HepG2 (cell line): ENCODE results near the gene PGAP1. TPM values are rescaled to one million over a fixed set of nuclear protein-coding genes. Genes with fewer than 3 reads are reported as not detected.

Source experiments
- ATAC-seq: fragments of 200-7000 bp; cut with Tn5 transposase; 3 replicates; pipeline ENCODE4 v1.9.1; 2020; ENCODE audit warnings: mild to moderate bottlenecking, moderate library complexity
- BruUV-seq: library from RNA; stranded (reverse); fragments of 400-500 nt; replicated peaks from 2 replicates; lab custom pipeline; 2021; lab: Mats Ljungman, UMichigan
- CTCF ChIA-PET: fragments of 300-600 bp; formaldehyde crosslinking; extraction: SDS; loops from one replicate; lab custom pipeline; 2021; ENCODE audit warnings: low total read pairs, inconsistent platforms, low intra/inter-chr PET ratio; lab: Yijun Ruan, JAX
- POLR2A ChIA-PET: fragments of 350-600 bp; sonication (Branson Sonifier 250); formaldehyde crosslinking; loops from one replicate; lab custom pipeline; 2020; ENCODE audit warnings: antibody characterized with exemption, inconsistent platforms; lab: Yijun Ruan, JAX
- DNase-seq: peaks from one replicate; pipeline ENCODE4 v3.0.0-alpha.2; 2015; ENCODE audit warnings: low spot score
- FAIRE-seq: peaks from 3 replicates; lab custom pipeline; 2011; peaks lifted over from hg19 to GRCh38; lab: Jason Lieb, UNC
- H2AFZ ChIP-seq: one replicate; pipeline ENCODE4 v1.6.1; 2011; ENCODE audit warnings: low read length, inconsistent platforms
- H3K27ac ChIP-seq: fragments of 300-600 bp; 3 replicates; pipeline ENCODE4 v1.8.0; 2011; ENCODE audit warnings: mixed run types, mild to moderate bottlenecking, mixed read lengths, low read length, inconsistent platforms; ENCODE audit not compliant: insufficient read depth; ENCODE audit errors: extremely low read length
- H3K27me3 ChIP-seq, 2 experiments: fragments of 200-600 bp in 1 of 2; 2 replicates in 1 of 2; 3 replicates in 1 of 2; pipeline versions ENCODE4 v1.6.0 to v1.8.0; 2011; ENCODE audit warnings: low read length in 2 of 2, mild to moderate bottlenecking in 2 of 2, moderate library complexity in 2 of 2, inconsistent platforms in 1 of 2; ENCODE audit not compliant: insufficient read depth in 2 of 2, control insufficient read depth in 1 of 2
- H3K36me3 ChIP-seq, 2 experiments: fragments of 200-600 bp in 1 of 2; replicated peaks in 1 of 2; 2 replicates in 1 of 2; 3 replicates in 1 of 2; pipeline versions ENCODE4 v1.5.1 to v1.8.0; 2011; ENCODE audit warnings: low read length in 2 of 2, inconsistent platforms in 1 of 2; ENCODE audit not compliant: insufficient read depth in 2 of 2, control insufficient read depth in 1 of 2
- H3K4me1 ChIP-seq: 2 replicates; pipeline ENCODE4 v1.5.1; 2012; ENCODE audit warnings: low read length, inconsistent platforms; ENCODE audit not compliant: insufficient read depth
- H3K4me2 ChIP-seq: 2 replicates; pipeline ENCODE4 v1.6.0; 2011; ENCODE audit warnings: low read depth, low read length, inconsistent platforms
- H3K4me3 ChIP-seq, 3 experiments: fragments of 200-600 bp in 1 of 3; sonication (generic), shearing (Covaris generic) in 1 of 3; replicated peaks in 1 of 3; 2 replicates each; pipeline ENCODE4 v1.5.1; 2011 to 2016; ENCODE audit warnings: low read length in 3 of 3, inconsistent platforms in 2 of 3, low read depth in 2 of 3, mild to moderate bottlenecking in 2 of 3, control low read depth in 1 of 3, mixed read lengths in 1 of 3; ENCODE audit not compliant: insufficient read depth in 1 of 3
- H3K79me2 ChIP-seq: one replicate; pipeline ENCODE4 v1.6.1; 2011; ENCODE audit warnings: low read length, inconsistent platforms; ENCODE audit not compliant: insufficient read depth
- H3K9ac ChIP-seq: 2 replicates; pipeline ENCODE4 v1.6.0; 2011; ENCODE audit warnings: mild to moderate bottlenecking, low read depth, low read length, inconsistent platforms; ENCODE audit not compliant: insufficient read depth
- H3K9me3 ChIP-seq: 2 replicates; pipeline ENCODE4 v1.5.1; 2012; ENCODE audit warnings: mild to moderate bottlenecking, low read length
- H4K20me1 ChIP-seq: 2 replicates; pipeline ENCODE4 v1.6.0; 2011; ENCODE audit warnings: inconsistent platforms, mild to moderate bottlenecking, low read length, moderate library complexity; ENCODE audit not compliant: insufficient read depth
- BHLHE40 ChIP-seq: IDR thresholded peaks from 2 replicates; pipeline ENCODE4 v1.6.1; 2011; ENCODE audit warnings: low read length, improper control_type of control experiment
- E2F2 ChIP-seq: sonication (generic); formaldehyde crosslinking; IDR thresholded peaks from 2 replicates; pipeline ENCODE4 v1.4.0; 2020; ENCODE audit warnings: missing genetic modification reagents, borderline replicate concordance
- FOXA1 ChIP-seq, 2 experiments: fragments of 450-650 bp in 1 of 2; sonication (generic) in 1 of 2; formaldehyde crosslinking in 1 of 2; IDR thresholded peaks; 2 replicates each; pipeline versions ENCODE4 v1.4.0 to v1.6.1; 2016 to 2020; ENCODE audit warnings: missing genetic modification reagents in 1 of 2
- MTA1 ChIP-seq: sonication (generic); formaldehyde crosslinking; IDR thresholded peaks from 2 replicates; pipeline ENCODE4 v1.4.0; 2020; ENCODE audit warnings: missing genetic modification reagents, mild to moderate bottlenecking, borderline replicate concordance
- PTBP1 ChIP-seq: fragments of 200-400 bp; formaldehyde crosslinking; IDR thresholded peaks from 2 replicates; pipeline ENCODE4 v1.6.1; 2018; ENCODE audit warnings: low read length, low read depth; ENCODE audit not compliant: poor library complexity, severe bottlenecking
- SP1 ChIP-seq, 2 experiments: fragments of 450-650 bp in 1 of 2; sonication (generic) in 1 of 2; formaldehyde crosslinking in 1 of 2; IDR thresholded peaks; 2 replicates each; pipeline versions ENCODE4 v1.4.0 to v1.6.1; 2016 to 2020; ENCODE audit warnings: missing genetic modification reagents in 1 of 2
- STAT6 ChIP-seq: sonication (generic); formaldehyde crosslinking; IDR thresholded peaks from 2 replicates; pipeline ENCODE4 v1.4.0; 2020; ENCODE audit warnings: missing genetic modification reagents, mild to moderate bottlenecking, borderline replicate concordance
- TMF1 ChIP-seq: sonication (generic); formaldehyde crosslinking; IDR thresholded peaks from 2 replicates; pipeline ENCODE4 v1.8.1; 2022; ENCODE audit warnings: low read depth, missing genetic modification reagents
- ZNF24 ChIP-seq: fragments of 450-650 bp; IDR thresholded peaks from 2 replicates; pipeline ENCODE4 v1.6.1; 2017; ENCODE audit warnings: antibody characterized with exemption, mild to moderate bottlenecking
- ZNF276 ChIP-seq: sonication (generic); formaldehyde crosslinking; IDR thresholded peaks from 2 replicates; pipeline ENCODE4 v1.4.0; 2020; ENCODE audit warnings: mild to moderate bottlenecking, low read depth, missing genetic modification reagents
- ZNF503 ChIP-seq: sonication (generic); formaldehyde crosslinking; IDR thresholded peaks from 2 replicates; pipeline ENCODE4 v1.4.0; 2020; ENCODE audit warnings: missing genetic modification reagents
- WGBS: methylation state at CpG from one replicate; pipeline ENCODE4 v1.1.6; 2017; ENCODE audit warnings: low lambda C conversion rate; 5-methylcytosine and 5-hydroxymethylcytosine counted together
- in situ Hi-C: cut with HindIII; loops from 2 replicates; pipeline ENCODE4 v1.10.0; 2017; ENCODE audit warnings: low pct_unique_long_range_greater_than_20kb; ENCODE audit not compliant: extremely low pct_ligation_motif_present
- intact Hi-C: fragments of 100-400 bp; cut with micrococcal nuclease; formaldehyde crosslinking; loops from one replicate; pipeline ENCODE4 v1.10.0; 2022; ENCODE audit not compliant: unreplicated experiment
- polyA plus RNA-seq, 8 experiments: library from polyadenylated mRNA; depleted of rRNA in 3 of 8; stranded (reverse) in 7 of 8; unstranded in 1 of 8; fragments of >200 nt; fragmentation: Illumina TruSeq in 4 of 8; extraction: Trizol in 4 of 8; gene quantifications; 2 replicates each; pipeline versions ENCODE4 v1.2.1 to v1.2.3, GENCODE V29; 2011 to 2016; ENCODE audit warnings: low read depth in 4 of 8, missing spikeins in 1 of 8, mixed read lengths in 1 of 8; ENCODE audit not compliant: insufficient read depth in 1 of 8
- total RNA-seq, 5 experiments: library from RNA; depleted of rRNA; stranded (reverse); fragments of >200 nt; fragmentation: Illumina TruSeq; extraction: Trizol; gene quantifications; 2 replicates each; pipeline ENCODE4 v1.2.3, GENCODE V29; 2016; ENCODE audit warnings: low read depth in 1 of 5

PGAP1 gene
- total and polyA plus RNA-seq, 2 of the 13 experiments (the other 11 are each of a cell fraction or from before 2014, with no cell fraction given) = 4.1 to 6.4 TPM

GRCh38 chr2:196954001-196954400 is 27.5 kb upstream of the PGAP1 start:
- H4K20me1 ChIP-seq = no peaks in the 10 kb centered on the region
- ChIA-PET POLR2A (no interaction called here), CTCF (no interaction called here)
- no peak overlapping the region for H3K9ac ChIP-seq
- H3K4me3 ChIP-seq = no peak overlapping the region
- no peak overlapping the region for H3K4me2 ChIP-seq
- H3K4me1 ChIP-seq = no peaks in the 10 kb centered on the region
- H3K79me2 ChIP-seq = no peaks in the 10 kb centered on the region
- ATAC-seq (no peak), DNase-seq (no peak), FAIRE-seq (no peak)
- no peaks in the 10 kb centered on the region for H3K9me3 ChIP-seq
- H3K27ac ChIP-seq = no peak overlapping the region
- TF ChIP-seq FOXA1 (IDR thresholded peaks at IDR 0.05) (no peak), FOXA1 (CRISPR knock-in tag; IDR thresholded peaks at IDR 0.05) (no peak), TMF1 (CRISPR knock-in tag) (no peak), ZNF276 (no peak), MTA1 (no peak), ZNF24 (no peak), PTBP1 (no peak)
- intact Hi-C loops = no loop called here
- BruUV-seq = no TSS peak
- no peaks in the 10 kb centered on the region; a peak in 1 of 5 replicates for H3K27me3 ChIP-seq
- WGBS = 32% methylated on average over 5 of the region's 5 CpGs
- in situ Hi-C loops = no loop called here
- no peaks in the 10 kb centered on the region for H3K36me3 ChIP-seq
- no peak overlapping the region for H2AFZ ChIP-seq

GRCh38 chr2:196952936-196953335 is 26.4 kb upstream of the PGAP1 start:
- Histone ChIP-seq H3K79me2 (no peaks in the 10 kb centered on the region), H3K27ac (no peak overlapping the region), H4K20me1 (no peaks in the 10 kb centered on the region), H3K4me1 (no peaks in the 10 kb centered on the region), H2AFZ (no peak overlapping the region), H3K36me3 (no peaks in the 10 kb centered on the region), H3K4me3 (no peak overlapping the region), H3K9me3 (no peaks in the 10 kb centered on the region), H3K27me3 (no peaks in the 10 kb centered on the region; a peak in 1 of 5 replicates), H3K9ac (no peak overlapping the region), H3K4me2 (no peak overlapping the region)
- ChIA-PET CTCF (no interaction called here), POLR2A (no interaction called here)
- in situ Hi-C loops = no loop called here
- FAIRE-seq (no peak), DNase-seq (no peak), ATAC-seq (no peak)
- WGBS = 5% methylated on average over 2 of the region's 2 CpGs
- intact Hi-C loops = no loop called here
- no TSS peak for BruUV-seq
- TF ChIP-seq STAT6 (CRISPR knock-in tag) (no peak), ZNF503 (no peak), E2F2 (CRISPR knock-in tag) (no peak), SP1 (IDR thresholded peaks at IDR 0.05) (no peak), SP1 (CRISPR knock-in tag; IDR thresholded peaks at IDR 0.05) (no peak), BHLHE40 (no peak)
